Daoy (cell line): ENCODE data around the gene WDR27. TPM values are rescaled to one million over a fixed set of nuclear protein-coding genes. Genes with fewer than 3 reads are reported as not detected.
"Not testable (repeated sequence)": the region's sequence is repeated elsewhere in the genome, so short reads cannot be mapped to it uniquely, and the experiment has no call there.

Experiments
- DNase-seq: peaks from one replicate; pipeline ENCODE4 v3.0.0-alpha.2; 2015; ENCODE audit warnings: low read depth
- total RNA-seq: library from RNA; depleted of rRNA; stranded (reverse); fragments of >200 nt; shearing (Covaris generic); gene quantifications from 2 replicates; pipeline ENCODE4 v1.2.3, GENCODE V29; 2014

Gene WDR27
- total RNA-seq, 1 experiment from 2014 or later, result 20.5 TPM

DNA sequence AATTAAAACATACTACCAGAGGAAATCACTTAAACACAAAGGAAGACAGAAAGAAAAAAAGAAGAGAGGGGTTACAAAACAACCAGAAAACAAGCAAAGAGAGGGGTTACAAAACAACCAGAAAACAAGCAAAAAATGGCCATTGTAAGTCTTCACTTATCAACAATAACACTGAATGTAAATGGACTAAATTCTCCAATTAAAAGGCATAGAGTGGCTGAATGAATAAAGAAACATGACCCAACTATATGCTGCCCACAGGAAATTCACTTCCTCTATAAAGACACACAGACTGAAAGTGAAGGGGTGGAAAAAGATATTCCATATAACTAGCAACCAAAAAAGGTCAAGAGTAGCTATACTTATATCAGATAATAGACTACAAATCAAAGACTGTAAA lies 180.0 kb downstream of the WDR27 start:
- no peak for DNase-seq

DNA sequence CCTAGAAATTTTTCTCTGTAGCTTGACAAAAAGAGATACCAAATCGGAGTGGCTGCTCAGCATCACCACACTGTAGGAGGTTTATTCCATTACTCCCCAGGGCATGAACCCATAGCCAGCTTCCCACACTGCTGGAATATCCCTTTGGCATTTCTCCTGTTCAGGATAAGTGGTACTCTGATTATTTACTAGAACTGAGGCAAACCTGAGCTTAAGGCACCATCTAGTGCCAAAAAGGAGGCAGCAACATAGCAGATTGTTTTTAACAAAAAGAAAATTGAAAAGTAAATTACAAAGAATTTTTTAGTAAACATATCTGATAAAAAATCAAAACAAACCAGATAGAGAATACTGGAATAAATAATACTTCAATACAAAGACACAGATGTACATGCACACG lies 181.7 kb downstream of the WDR27 start:
- no peak for DNase-seq

DNA sequence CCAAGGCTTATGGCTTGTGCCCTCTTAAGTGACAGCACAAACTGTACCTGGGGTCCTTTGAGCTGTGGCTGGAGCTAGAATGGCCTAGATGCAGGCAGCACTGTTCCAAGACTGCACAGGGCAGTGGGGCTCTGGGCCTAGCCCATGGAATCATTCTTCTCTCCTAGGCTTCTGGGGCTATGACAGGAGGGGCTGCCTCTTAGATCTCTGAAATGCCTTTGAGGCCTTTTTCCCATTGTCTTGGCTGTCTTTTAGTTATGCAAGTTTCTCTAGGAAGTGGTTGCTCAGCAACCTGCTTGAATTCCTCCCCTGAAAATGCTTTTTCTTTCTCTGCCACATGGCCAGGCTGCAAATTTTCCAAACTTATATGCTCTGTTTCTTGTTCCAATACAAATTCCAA lies 183.4 kb downstream of the WDR27 start:
- DNase-seq, result no peak

DNA sequence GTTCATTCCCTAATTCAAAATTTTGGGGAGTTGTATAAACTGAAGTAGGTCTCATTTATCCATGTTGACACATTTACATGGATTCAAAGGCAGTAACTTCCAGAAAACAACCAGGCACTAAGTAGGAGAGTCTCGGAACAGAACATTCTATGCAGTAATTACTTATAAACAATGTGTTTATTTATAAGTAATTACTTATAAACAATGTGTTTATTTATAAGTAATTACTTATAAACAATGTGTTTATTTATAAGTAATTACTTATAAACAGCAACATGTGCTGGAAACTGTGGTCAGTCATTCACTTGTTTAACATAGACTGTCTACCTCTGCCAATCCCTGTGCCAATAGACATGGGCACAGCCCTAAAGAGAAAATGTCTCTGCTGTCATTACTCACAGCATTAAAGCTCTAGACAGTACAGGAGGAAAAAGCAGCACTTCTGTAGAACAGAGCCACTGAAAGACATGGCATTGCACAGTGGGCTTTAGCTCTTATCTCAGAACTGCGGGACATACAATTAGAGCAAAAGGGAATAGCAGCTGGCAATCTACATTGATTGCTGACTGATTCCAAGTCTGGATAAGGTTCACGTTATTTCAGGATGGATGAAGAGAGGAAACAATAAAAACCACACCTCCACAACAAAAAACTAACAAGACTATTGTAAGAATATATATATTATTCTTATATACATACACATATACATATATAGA lies 188.2 kb downstream of the WDR27 start:
- DNase-seq, result no peak

DNA sequence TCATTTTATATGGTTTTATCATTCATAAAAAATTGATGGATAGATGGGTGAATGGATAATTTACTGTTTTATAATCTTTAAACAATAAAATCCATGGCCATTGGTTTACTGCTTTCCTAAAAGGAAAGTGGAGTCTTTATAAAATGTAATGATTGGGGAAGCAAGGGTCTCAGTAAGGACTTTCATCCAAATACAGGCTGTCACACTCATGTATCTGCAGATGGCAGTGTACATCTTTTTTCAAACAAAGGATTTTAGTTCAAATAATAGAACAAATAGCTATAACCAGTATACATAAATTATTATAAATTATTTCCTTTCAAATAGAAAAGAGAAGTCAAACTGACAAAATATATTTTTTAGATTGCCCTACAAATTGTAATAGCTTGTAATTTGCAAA lies 190.0 kb downstream of the WDR27 start:
- DNase-seq, result not testable (repeated sequence)

DNA sequence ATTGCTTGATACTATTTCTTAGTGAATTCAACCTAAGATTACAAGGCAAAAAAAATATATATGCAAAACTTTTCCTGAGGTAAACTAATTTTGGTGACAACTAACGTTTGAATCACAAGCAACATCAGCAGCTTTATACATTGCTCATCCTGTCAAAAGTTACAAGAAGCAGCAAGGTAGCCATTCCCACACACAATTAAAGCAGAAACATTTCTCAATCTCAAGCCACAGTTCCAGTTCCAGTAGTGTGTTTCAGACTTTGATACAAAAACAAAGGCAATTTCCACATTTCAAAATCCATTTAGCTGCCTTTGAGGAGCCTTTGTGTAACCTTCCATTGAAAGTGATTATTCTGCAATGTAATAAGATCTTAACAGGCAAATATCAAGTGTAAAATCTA lies 191.0 kb downstream of the WDR27 start:
- no peak for DNase-seq

DNA sequence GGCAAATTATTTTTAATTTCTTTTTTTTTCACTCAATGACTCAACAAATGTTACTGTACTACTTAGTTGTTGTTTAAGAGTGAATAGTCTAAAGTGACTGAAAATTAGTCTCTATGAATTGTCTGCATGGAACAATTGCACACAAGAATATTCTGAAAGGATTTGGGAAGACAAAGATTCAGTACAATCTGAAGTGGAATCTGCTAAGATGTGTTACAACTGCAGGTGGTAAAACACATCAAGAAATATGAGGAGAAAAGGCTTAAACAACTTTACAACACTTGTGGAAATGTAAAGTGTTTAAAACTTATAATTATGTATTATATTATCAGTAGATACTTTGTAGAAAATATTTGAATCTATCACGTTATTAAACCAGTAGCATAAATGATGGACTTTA lies 193.4 kb downstream of the WDR27 start:
- no peak for DNase-seq

DNA sequence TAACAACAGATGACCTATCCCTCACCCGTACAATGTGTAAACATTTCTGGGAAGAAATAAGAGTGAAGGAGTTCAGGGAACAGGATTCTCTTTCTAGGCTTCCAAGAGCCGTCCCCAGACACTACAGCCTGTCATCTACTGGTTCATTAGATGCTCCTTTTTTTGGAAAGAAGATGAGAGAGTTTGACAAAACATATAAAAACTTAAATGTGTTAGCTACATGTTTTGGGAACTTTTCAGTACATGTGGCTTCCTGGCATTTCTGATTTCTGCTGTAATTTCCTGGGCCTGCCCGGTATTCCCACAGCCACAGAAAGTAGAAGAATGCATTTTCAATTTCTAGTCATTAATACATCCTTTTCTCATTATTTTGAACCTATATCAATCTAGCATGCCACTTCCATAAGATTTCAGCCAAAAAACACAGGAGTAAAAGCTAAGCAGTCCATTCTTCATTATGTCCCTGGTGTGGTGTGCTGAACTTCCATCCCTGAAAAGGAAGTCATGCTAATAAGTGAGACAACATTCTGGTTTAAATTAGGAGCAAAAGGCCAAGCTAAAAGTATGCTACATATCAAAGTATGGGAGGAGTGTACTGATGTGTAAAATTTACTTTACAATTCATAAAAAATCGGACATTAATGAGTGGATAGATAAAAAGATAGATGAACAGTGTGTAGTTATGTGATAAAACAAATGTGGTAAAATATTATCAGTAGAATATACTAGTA lies 198.2 kb downstream of the WDR27 start:
- no peak for DNase-seq

DNA sequence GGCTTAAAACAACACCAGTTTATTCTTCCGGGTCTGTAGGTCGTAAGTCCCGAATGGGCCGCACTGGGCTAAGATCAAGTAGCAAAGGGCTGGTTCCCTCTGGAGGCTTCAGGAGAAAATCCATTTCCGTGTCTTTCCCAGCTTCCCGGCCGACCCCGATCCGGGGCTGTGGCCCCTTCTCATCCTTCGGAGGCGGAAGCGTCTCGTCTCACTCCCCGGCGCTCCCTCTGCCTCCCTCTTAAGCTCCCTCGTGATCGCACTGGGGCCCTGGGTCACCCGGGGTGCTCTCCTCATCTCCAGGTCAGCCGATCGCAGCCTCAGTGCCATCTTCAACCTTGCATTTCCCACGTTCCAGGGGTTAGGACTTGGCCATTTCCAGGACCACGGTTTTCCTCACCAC lies 199.4 kb downstream of the WDR27 start:
- DNase-seq, result no peak

DNA sequence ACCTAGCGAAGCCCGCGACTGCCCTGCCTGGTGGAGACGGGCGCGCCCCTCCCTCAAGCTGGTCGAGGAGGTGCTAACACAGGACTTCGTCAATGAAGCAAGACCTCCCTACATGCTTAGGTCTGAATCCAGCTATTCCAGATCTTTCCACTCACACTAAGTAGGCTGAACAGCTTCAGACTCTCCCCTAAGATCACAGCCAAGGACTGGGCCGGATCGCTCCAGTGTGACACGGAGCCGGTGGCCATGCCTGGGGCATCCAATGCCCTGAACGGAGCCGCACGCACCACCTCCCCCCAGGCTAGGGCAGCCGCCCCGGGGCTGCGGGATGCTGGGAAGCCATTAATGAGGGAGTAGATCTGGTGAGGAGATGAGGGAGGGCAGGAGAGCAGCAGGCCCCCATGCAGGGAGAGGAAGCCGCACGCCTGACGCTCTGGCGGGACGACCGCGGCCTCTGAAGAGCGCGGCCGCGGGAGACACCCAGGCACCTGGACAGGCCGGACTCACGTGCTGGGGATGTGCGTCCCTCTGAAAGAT lies 200.0 kb downstream of the WDR27 start:
- DNase-seq, result no peak

DNA sequence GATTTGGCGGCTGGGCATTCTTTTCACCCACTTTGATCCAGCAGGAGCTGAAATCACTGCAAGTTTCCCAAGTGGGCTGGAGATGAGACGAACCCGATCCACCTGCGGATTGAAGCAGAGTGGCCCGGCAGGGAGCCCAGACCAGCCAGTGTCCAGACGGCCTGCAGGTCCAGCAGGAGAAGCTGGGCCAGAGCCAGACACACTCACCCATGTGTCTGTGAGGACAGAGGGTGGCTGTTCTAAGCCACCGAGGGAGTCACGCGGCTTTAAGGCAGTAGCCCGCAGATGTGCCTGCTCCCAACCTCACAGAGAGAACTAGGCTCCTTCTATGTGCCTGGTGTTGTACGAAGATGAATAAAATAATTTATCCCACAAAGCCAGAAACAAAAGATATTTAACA lies 200.7 kb downstream of the WDR27 start:
- no peak for DNase-seq

DNA sequence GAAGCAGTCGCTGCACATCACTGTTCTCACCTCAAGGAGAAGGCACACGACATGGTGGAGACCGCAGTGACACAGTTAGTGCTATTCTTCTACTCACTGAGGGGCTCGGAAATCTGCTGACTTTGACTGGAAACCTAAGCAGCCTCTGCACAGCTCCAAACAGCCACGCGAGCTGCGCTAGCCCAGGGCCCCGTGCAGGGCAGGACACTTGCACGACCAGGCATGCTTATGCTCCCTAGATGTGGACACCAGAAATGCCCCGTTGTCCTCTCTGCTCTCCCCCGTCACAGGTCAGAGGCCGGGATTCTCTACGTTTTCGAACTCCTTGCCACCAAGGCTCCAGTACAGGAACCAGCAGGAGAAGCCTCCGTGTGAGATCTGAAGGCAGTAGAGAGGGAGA lies 201.1 kb downstream of the WDR27 start:
- DNase-seq, result no peak

DNA sequence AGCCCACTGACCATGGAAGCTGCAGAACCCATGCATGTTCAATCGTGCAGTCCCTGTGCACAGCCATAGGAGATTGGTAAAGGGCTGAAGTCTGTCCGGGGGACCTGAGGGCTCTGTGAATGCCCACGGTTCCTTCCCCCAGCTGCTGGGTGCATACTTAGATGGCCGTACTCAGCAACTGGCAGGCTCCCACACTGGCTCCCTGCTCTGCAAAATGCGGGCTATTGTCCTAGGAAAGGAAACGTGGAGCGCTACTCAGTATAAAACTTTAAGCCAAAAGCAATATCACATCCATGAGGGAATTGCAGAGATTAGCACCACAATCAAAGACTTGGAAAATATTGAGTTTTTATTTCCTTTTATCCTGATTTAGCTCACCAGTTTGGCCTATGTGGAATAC lies 202.0 kb downstream of the WDR27 start:
- DNase-seq, result no peak

DNA sequence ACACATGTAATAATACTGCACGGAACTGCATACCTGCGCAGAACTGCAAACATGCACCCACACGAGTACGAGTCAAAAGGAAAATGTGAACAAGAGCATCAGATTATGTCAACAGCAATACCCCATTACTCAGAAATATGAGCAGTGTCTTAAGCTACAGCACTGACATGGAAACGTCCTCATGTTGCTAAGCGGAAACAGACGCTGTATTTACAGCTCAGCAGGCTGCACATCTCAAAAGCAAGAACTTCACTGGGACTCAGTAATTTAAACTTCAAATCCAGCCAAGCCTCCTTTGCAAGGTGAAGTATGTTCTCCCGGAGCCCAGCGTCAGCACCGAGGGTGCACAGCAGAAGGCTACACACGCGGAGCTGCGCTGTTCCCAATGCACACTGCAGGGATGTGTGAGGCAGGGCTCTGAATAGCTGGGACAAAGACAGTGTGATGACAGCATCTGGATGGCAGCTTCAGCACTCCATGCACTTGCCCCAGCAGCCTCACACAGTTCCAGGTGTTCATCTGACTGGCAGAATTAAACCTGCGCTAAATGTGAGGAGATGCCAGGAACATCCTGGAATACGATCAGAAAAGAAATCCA lies 202.8 kb downstream of the WDR27 start:
- no peak for DNase-seq

DNA sequence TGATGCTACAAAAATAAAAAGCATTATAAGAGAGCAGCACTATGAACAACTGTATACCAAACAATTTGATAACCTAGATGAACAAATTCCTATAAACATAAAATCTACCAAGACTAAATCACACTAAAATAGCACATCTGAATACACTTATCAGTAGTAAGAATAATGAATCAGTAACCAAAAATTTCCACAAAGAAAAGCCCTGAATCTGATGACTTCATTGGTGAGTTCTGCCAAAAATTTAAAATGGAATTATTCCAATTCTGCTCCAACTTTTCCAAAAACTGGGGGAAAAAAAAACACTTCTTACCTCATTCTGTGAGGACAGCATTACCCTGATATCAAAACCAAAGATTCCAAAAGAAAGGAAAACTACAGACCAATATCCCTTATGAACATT lies 206.2 kb downstream of the WDR27 start:
- no peak for DNase-seq

DNA sequence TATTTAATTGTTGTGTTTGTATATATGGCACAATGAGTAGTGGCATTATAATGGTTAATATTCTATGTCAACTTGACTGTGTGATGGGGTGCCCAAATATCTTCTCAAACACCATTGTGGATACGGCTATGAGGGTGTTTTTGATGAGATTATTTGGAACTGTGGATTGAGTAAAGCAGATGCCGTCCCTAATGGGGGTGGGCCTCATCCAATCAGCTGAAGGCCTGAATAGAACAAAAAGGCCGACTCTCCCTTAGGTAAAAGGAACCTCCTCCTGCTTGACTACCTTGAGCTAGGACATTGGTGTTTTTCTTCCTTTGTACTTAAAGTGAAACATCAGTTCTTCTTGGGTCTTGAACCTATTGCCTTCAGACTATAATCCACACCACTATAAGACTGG lies 207.8 kb downstream of the WDR27 start:
- DNase-seq, result no peak

DNA sequence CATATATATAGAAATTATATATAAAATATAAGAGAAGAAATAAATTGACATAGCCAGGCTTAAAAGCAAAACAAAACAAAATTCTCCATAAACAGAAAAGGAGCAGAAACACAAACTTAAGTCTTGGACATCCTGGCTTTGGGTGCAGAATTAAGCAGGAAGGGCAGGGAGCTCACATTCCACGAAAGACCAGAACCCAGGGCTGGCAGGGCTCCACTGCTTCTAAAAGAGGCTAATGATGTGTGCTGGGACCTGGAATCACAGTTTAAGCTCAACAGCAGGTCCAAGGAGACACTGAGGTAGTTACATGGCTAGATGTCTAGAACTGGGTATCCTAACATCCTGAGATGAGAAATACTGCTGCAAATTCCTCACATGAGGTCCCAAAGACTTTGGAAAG lies 210.3 kb downstream of the WDR27 start:
- no peak for DNase-seq

DNA sequence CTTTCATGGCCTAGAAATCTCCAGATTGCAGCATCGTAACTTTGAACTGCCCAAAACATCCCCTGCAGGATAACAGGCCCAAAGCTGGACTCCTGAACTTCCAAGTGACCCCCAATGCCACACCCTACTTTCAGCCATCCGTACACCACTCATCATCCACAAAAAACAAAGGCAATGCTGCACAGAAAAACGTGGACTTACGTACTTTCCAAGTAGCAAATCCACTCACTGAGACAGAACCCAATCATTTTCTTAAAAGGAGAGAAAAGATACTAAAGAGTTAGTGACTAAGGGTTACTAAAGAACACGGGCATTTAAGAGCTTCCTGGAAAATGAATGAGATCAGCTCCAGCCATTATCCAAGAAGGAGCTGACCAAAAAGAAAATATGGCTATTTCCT lies 211.0 kb downstream of the WDR27 start:
- no peak for DNase-seq

DNA sequence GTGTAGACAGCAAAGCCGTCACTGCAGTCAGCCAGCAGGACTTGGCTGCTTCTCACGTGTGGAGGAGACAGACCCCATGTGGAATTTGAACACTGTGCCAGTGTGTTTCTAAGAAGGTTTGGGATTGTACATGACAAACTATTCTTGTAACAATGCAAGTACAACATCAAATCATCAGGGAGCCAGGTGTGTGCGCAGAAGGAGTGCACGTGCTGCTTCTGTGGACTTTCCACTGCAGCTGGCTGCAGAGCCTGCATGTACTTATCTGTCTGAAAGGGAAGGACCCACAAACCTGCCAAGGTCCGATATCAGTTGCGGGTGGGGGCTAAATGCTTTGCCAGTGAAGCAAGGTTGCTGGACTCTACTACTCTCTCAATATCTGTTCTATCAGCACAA lies 211.6 kb downstream of the WDR27 start:
- no peak for DNase-seq

DNA sequence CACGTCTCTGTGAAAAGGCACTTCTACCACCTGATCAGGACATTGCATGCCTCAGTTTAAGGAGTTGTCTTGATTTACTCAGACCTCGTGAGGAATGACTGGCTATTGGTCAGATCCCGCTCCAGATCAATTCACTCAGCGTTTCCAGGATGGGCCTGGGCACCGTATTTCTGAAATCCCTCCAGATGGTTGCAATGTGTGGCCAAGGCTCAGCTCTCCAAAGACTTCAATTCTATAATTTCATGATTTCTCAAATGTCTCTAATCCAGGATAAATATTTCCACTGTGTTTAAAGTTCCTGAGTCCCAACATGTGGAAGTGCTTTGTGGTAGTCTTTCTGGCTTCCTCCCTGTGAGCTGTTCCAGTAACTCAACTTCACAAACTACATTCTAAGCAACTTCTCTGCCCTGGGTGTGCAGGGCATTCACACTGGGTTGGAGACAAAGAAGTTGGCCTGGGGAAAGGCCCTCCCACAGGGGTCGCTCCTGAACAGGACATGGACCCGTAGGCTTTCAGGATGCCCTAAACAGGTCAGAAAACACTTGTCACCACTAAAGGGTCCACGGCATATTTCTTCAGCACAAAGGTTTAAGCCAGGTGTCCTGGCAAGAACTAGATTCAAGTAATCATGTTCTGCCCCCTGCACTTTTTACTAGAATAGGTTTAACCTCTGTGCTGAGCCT lies 212.1 kb downstream of the WDR27 start:
- no peak for DNase-seq

DNA sequence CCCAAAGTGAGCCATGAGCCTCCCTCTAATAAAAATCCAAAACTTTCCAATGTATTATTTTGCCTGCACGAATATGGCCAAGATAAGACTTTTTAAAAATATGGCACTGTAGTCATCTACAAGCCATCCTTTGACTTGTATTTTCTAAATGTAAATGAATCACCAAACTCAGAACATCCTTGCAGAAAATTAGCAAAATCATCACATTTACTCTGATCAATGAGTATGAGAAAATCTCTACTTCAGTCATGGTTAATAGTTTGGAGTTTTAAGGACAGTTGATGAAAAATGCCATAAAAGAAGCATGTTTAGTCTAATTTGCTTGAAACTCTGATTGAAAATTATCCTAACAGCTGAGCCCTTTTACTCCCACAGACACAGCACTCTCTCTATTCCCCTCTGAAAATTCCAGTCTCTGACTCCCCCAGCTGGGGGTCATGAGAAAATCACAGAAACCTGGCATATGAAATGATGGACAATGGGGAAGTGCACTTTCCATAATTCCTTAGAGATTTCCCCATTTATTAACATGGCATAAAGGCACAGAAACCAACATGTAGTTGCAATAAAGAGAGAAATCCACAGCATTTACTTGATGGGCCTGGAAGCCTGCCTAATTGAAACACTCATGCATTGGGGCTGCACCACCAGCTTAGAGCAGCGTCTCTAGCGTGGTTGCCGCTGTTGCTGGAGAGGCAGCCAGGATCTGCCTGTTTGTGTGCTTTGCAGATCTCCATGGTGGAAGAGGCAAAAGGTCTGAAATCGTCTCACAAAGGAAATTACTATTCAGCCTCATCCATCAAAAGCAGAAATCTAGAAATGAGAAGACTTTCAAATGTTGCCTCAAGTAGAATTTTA lies 214.0 kb downstream of the WDR27 start:
- DNase-seq, result no peak
